ENCODE measurements around the gene MRTO4.
"Not testable (repeated sequence)": the region's sequence is repeated elsewhere in the genome, so short reads cannot be mapped to it uniquely, and the experiment has no call there.

MRTO4 gene

GRCh38 chr1:19229229-19229628, 22.4 kb upstream of the MRTO4 start:
- DNase-seq = no peak

DNA sequence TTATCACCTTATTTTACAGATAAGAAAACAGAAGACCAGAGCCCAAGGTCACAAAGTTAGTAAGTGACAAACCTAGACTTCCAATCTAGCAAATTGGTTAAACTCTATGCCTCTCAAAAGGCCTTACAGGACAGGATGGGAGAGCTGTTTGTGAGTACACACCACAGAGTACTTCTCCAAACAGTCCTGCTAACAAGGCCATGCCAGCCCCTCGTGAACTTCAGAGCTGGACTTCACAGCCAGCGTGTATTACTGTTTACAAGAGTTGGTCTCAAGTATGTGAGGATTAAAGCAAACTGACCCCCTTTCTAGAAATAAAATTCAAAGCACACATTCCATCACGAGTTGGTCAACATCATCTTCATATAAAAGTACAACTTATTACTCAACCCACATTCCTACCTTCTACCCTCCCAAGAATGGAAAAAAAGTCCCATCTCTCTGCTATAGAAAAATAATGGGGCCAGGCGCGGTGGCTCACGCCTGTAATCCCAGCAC, 21.7 kb upstream of the MRTO4 start:
- no peak for DNase-seq

GRCh38 chr1:19231736-19232523, 19.7 kb upstream of the MRTO4 start:
- DNase-seq = not testable (repeated sequence)

- DNase-seq = no peak
Observed at GRCh38 chr1:19232524-19232846, 19.1 kb upstream of the MRTO4 start.

- DNase-seq = no peak
Observed at GRCh38 chr1:19234224-19234623, 17.4 kb upstream of the MRTO4 start.

DNA sequence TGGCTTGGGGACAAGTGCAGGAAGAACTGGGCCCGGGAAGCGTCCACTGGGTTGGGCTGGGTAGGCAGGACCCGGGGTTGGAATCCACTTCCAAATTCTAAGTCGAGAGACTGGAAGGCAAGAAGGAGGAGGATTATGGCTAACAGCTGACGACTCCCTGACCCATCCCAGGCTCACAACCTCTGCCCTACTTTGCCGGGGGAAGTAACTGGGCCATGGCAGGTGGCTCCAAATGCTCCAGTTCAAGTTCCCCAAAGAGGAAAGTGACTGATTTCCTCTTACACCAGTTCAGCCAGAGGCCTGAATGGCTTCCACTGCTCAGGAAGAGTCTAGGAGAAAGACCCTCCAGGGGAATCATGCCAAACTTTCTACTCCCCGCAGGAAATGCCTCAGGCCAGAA, 11.7 kb upstream of the MRTO4 start:
- no peak for DNase-seq

- DNase-seq = peak in 1 of 2 experiments; percentile 29
Observed at GRCh38 chr1:19240673-19241538, 10.7 kb upstream of the MRTO4 start.

- no peak for DNase-seq
Observed at GRCh38 chr1:19250629-19251304, 838 bp upstream of the MRTO4 start.

- DNase-seq = no peak
Observed at GRCh38 chr1:19254416-19254815, 2.8 kb downstream of the MRTO4 start.

- no peak for DNase-seq
Observed at GRCh38 chr1:19255288-19255687, 3.7 kb downstream of the MRTO4 start.

DNA sequence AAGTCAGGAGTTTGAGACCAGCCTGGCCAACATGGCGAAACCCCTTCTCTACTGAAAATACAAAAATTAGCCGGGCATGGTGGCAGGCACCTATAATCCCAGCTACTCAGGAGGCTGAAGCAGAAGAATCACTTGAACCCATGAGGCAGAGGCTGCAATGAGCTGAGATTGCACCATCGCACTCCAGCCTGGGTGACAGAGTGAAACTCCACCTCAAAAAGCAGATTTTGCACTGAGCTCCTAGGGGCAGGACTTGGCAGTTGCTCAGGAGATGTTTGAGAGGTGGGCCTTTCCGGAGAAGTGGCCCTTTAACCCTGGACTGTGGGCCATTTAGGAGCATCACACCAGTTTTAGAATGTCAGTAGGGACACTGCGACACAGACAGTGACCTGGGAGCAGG, 4.7 kb downstream of the MRTO4 start:
- DNase-seq = not testable (repeated sequence)

DNA sequence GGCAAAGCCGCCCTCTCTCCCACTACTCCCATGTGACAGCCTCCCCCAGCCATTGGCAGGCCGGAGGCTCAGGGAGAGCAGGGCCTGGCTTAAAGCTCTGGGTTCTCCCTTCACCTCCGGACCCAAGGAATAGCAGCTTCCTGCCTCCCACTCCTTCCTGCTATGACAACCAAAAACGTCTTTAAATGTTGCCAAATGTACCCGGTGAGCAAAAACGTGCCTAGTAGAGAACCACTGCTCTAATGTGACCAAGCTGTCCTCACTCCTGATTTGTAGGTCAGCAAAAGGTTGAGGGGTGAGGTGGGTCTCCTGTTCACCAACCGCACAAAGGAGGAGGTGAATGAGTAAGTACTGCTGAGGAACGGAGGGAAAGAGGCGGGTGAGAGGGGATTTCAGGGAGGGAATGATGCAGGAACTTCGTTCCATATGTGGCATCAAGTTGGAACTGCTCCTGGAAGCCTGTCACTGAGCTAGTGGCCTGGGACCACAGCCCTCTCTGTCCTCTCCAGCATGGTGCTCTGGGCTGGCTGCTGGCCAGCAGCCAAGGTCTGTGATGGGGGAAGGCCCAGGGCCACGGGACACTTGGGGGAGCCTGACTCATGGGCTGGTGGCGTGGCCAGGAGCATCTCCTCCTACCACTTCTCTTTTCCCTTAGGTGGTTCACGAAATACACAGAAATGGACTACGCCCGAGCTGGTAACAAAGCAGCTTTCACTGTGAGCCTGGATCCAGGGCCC, 5.7 kb downstream of the MRTO4 start:
- no peak for DNase-seq

DNA sequence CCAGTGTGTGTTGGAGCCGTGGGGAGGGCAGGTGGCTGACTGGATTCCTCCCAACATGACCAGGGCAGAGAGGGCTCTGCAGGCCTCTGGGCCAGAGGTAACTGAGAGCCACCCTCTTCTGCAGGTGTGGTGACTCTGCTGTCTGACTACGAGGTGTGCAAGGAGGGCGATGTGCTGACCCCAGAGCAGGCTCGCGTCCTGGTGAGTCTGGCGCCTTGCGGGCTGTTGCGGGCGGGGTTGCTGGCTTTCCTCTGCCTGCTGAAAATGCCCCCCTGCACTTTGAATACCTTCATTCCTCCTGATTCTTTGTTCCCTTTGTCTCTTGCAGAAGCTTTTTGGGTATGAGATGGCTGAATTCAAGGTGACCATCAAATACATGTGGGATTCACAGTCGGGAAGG, 6.7 kb downstream of the MRTO4 start:
- DNase-seq = no peak

DNA sequence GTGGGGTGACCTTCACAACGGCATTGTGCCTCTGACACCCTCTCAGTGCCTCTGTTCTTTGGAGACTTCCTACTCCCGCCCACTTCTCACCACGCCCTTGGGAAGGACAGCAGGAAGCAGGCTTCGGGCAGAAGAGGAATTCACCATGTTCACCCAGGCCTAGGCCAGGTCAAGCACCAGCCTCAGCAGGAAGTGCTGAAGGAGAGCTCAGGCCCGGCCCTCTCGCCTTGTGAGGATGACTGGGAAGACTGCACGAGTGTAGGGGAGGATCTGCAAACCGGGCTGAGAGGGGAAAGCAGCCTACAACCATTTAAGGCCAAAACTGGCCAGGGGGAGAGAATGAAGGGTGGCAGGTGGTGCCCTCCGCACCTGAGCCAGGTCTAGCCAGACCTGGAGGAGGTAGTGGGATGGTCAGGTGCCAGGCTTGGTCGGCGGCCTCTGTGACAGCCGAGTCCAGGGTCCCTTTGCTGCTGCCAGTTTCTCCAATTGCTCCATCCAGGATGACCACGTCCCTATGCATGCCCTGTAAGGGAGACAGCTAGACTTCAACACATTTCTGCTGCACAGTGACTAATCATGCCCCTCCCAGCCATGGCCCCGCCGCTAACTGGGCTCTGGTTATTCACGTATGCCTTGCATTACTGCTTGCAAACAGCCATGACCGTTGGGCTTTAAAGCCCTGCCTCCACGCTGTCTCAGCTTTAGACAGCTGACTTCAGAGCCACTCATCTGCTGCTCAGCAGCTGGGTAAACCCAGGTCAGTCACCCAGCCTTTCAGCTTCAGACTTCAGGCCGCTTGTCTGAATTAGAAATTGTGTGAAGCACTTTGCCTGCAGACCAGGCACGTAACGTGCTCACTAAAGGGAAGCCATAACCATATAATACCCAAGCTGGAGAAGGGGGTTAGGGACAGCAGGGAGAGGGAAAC, 8.9 kb downstream of the MRTO4 start:
- DNase-seq = no peak

DNA sequence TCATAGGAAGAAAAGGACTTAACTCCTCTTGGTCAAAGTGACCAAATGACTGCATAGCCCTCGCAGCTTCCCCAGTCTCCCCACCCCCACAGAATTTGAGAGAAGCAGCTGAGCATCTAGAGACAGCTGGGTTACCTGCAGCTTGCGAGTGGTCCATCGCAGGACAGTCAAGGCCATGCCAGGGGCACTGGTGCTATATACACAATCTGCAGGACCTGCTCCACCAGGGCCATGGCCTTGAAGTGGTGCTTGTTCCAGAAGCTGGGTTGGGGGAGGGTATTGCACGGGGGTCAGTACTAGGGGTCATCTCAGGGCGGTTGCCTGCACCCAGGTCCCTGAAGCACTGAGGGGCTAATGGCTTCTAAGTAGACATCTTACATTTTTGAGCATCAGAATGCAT, 10.4 kb downstream of the MRTO4 start:
- no peak for DNase-seq

DNA sequence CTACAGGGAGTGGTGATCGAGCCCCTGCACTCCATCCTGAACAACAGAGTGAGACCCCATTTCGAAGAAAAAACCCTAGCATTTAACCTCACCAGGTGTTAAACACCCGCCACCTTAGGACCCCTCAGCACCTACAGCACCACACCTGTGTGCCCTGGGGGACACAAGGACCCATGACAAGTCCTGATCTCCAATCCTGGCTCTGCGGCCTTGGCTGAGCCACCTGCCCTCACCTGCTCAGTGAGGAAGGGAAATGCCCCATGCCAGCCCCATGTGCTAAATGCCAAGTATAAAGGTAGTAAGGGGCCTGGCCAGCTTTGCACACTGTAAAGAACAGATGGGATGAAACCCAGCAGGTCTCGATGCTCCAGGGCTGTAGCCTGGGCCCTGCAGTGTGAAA, 11.1 kb downstream of the MRTO4 start:
- no peak for DNase-seq

DNA sequence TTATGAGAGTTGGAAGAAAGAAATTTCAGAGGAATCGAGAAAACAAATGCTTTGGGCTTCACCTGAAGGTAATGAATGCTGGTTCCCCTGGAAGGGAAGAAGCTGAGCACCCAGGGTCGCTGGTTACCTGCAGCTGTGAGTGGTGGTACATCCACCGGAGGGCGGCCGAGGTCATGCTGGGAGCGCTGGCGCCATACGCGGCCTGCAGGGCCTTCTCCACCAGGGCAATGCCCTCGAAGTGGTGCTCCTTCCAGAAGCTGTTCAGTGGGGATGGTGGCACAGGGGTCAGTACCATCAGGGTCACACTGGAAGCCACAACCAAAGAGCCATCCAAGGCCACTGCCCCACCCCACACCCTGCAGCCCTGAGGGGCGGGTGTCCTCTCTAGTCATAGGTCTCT, 16.8 kb downstream of the MRTO4 start:
- DNase-seq = no peak

DNA sequence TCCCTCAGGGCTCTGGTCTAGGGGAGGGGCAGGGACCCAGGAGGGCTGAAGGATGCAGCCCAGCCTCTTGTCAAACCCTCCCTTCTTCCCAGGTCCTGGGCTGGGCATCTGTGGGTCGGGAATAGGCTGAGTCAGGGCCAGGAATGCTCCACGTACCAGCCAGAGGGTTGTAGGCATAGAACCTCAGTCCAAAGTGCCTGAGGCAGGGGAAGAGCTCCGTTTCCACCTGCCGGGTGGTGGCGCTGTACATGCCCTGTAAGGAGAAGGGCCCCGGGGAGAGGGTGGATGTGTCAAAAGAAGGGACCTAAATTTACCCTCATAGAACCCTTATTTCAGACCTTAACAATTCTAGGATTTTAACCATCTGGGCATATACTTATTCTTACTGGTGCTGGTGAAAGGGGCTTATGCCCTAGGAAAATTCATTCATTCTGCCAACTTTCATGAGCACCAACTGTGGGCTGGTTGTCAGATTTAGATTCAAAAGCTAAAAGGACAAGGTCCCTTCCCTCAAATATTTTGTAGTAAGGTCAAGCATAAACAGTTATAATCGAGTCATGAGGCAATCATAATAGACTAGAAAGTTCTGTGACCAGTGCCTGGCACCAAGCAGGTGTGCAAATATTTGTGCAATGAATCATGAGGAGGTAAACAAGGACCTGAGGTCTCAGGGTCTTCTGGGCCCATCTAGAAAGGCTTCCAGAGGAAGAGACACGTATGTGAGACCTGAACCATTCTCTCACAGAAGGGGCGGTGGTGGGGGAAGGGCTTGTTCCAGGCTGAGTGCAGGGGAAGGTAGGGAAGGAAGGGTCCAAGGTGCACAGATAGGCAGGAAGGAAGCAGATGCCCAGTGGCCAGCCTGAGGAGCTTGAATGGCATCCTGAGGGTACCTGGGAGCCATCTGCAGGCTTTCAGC, 18.1 kb downstream of the MRTO4 start:
- not testable (repeated sequence) for DNase-seq

DNA sequence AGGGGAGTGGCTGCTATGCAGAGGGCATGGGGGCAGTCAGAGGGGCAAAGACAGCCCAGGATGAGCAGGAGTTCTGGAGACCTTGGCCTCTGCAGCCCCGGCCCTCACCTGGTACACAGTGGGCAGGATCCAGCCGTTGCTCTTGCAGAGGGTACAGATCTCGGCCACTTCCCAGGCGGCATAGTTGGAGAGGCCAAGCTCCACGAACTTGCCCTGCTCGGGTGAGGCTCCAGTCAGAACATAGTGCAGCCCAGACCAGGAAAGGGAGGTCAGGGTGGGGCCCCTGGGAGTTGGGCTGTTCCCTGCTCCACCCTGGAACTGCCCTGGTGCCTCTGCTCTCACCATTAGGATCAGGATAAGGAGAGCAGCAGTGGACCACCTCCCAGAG, 18.7 kb downstream of the MRTO4 start:
- DNase-seq = not testable (repeated sequence)

DNA sequence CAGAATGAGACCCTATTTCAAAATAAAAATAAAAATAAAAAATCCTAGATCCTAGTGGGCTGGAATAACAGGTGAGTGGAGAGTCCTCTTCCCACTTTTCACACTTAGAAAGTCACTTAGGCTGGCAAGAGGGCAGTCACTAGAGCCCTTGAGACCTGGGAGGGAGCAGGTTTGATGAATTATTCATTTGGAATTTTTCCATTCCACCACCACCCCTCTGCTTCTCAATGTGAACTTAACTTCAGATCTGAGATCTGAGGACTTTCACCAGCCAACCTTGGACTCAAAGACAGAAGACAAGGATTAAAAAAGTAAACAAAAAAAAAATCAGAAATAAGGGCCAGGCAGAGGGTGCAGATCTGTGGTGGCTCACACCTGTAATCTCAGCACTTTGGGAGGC, 20.5 kb downstream of the MRTO4 start:
- DNase-seq = no peak
